Liver (tissue), 9 donors: ENCODE data around the gene CTSW. TPM values are rescaled to one million over a fixed set of nuclear protein-coding genes. Genes with fewer than 3 reads are reported as not detected.

Experiments used
- DNase-seq: peaks from one replicate; pipeline ENCODE4 v3.0.0-alpha.2; 2017; ENCODE audit warnings: low spot score
- H3K27ac ChIP-seq, 2 donors: one replicate each; pipeline ENCODE4 v1.7.0; 2013; ENCODE audit warnings: inconsistent platforms in 2 of 2, low read length in 2 of 2, control low read depth in 1 of 2, low read depth in 1 of 2, mild to moderate bottlenecking in 1 of 2
- H3K27me3 ChIP-seq, 4 donors: one replicate each; pipeline versions ENCODE4 v1.6.1 to v1.7.0; 2013; ENCODE audit warnings: low read length in 3 of 4, inconsistent platforms in 1 of 4, mild to moderate bottlenecking in 1 of 4, moderate library complexity in 1 of 4; ENCODE audit not compliant: control insufficient read depth in 4 of 4, insufficient read depth in 4 of 4
- H3K36me3 ChIP-seq, 4 donors: one replicate each; pipeline versions ENCODE4 v1.6.1 to v1.7.0; 2013; ENCODE audit warnings: low read length in 3 of 4, mild to moderate bottlenecking in 3 of 4, low read depth in 1 of 4, moderate library complexity in 1 of 4; ENCODE audit not compliant: control insufficient read depth in 4 of 4, insufficient read depth in 3 of 4
- H3K4me1 ChIP-seq, 4 donors: one replicate each; pipeline versions ENCODE4 v1.6.1 to v1.7.0; 2013; ENCODE audit warnings: low read length in 3 of 4, mild to moderate bottlenecking in 3 of 4, moderate library complexity in 1 of 4; ENCODE audit not compliant: control insufficient read depth in 4 of 4, insufficient read depth in 4 of 4
- H3K4me3 ChIP-seq, 3 donors: one replicate each; pipeline versions ENCODE4 v1.6.1 to v1.7.0; 2013; ENCODE audit warnings: low read length in 3 of 3, control low read depth in 1 of 3, low read depth in 1 of 3, mild to moderate bottlenecking in 1 of 3
- H3K9ac ChIP-seq, 2 donors: one replicate each; pipeline ENCODE4 v1.7.0; 2013; ENCODE audit warnings: low read length in 2 of 2, mild to moderate bottlenecking in 2 of 2, moderate library complexity in 2 of 2, control low read depth in 1 of 2, low read depth in 1 of 2
- H3K9me3 ChIP-seq, 4 donors: one replicate each; pipeline versions ENCODE4 v1.6.1 to v1.7.0; 2013; ENCODE audit warnings: low read length in 3 of 4; ENCODE audit not compliant: control insufficient read depth in 4 of 4
- ATF3 ChIP-seq: IDR thresholded peaks from 2 replicates; pipeline ENCODE4 v1.6.1; 2016; ENCODE audit warnings: antibody characterized with exemption
- CTCF ChIP-seq: fragments of 150-350 bp; IDR thresholded peaks from 2 replicates; pipeline ENCODE4 v1.5.1; 2017; ENCODE audit warnings: improper control_type of control experiment, low read depth, low read length; ENCODE audit not compliant: missing input control
- EGR1 ChIP-seq, 2 donors: IDR thresholded peaks; 2 replicates each; pipeline ENCODE4 v1.6.1; 2016 to 2018; ENCODE audit warnings: antibody characterized with exemption in 2 of 2, low read depth in 2 of 2
- FOXA1 ChIP-seq: IDR thresholded peaks from 2 replicates; pipeline ENCODE4 v1.6.1; 2016; ENCODE audit warnings: antibody characterized with exemption
- FOXA2 ChIP-seq: IDR thresholded peaks from 2 replicates; pipeline ENCODE4 v1.6.1; 2016; ENCODE audit warnings: antibody characterized with exemption
- GABPA ChIP-seq, 2 donors: IDR thresholded peaks in 1 of 2; conservative IDR thresholded peaks in 1 of 2; 2 replicates each; pipeline ENCODE4 v1.6.1; 2016; ENCODE audit warnings: antibody characterized with exemption in 2 of 2, mild to moderate bottlenecking in 1 of 2, moderate library complexity in 1 of 2
- HNF4A ChIP-seq, 2 donors: conservative IDR thresholded peaks; 2 replicates each; pipeline ENCODE4 v1.6.1; 2016; ENCODE audit warnings: antibody characterized with exemption in 2 of 2, mild to moderate bottlenecking in 2 of 2
- JUND ChIP-seq, 2 donors: IDR thresholded peaks; 2 replicates each; pipeline ENCODE4 v1.6.1; 2016; ENCODE audit warnings: antibody characterized with exemption in 2 of 2
- MAX ChIP-seq: IDR thresholded peaks from 2 replicates; pipeline ENCODE4 v1.6.1; 2016; ENCODE audit warnings: antibody characterized with exemption
- RAD21 ChIP-seq, 2 donors: IDR thresholded peaks; 2 replicates each; pipeline ENCODE4 v1.6.1; 2016; ENCODE audit warnings: antibody characterized with exemption in 2 of 2, mild to moderate bottlenecking in 2 of 2
- REST ChIP-seq: IDR thresholded peaks from 2 replicates; pipeline ENCODE4 v1.6.1; 2016; ENCODE audit warnings: antibody characterized with exemption, mild to moderate bottlenecking
- RXRA ChIP-seq, 2 donors: IDR thresholded peaks; 2 replicates each; pipeline ENCODE4 v1.6.1; 2017 to 2018; ENCODE audit warnings: antibody characterized with exemption in 2 of 2, mild to moderate bottlenecking in 1 of 2
- TAF1 ChIP-seq: conservative IDR thresholded peaks from 2 replicates; pipeline ENCODE4 v1.6.1; 2016; ENCODE audit warnings: antibody characterized with exemption, mild to moderate bottlenecking
- WGBS: extraction: QIAGEN DNeasy Blood & Tissue Kit; methylation state at CpG from one replicate; pipeline ENCODE4 v1.1.7; 2013; 5-methylcytosine and 5-hydroxymethylcytosine counted together
- polyA plus RNA-seq, 2 donors: library from polyadenylated mRNA; stranded (reverse) in 1 of 2; unstranded in 1 of 2; fragments of 200-250 nt in 1 of 2; fragments of >200 nt in 1 of 2; fragmentation: Nextera tagmentation in 1 of 2; extraction: Ambion mirVana in 1 of 2; gene quantifications; one replicate each; pipeline versions ENCODE4 v1.2.1 to v1.2.3, GENCODE V29; 2013 to 2015
- total RNA-seq, 2 donors: library from RNA; depleted of rRNA; stranded (reverse); fragments of >200 nt; gene quantifications; one replicate each; pipeline ENCODE4 v1.2.3, GENCODE V29; 2014
- donor health status: healthy.
- donor health status: healthy.
- donor health status: healthy.
- donor health status: healthy.
- donor health status: healthy.

The CTSW gene
- total and polyA plus RNA-seq, 4 donors, result 1.3 to 2.9 (median 2.1) TPM

GRCh38 chr11:65880844-65881421, 1.3 kb downstream of the CTSW start:
- H3K9ac ChIP-seq, result no peak overlapping the region
- H3K27me3 ChIP-seq, result no peaks in the 10 kb centered on the region
- H3K9me3 ChIP-seq, result no peaks in the 10 kb centered on the region
- H3K4me1 ChIP-seq, result peaks cover 0 to 9% (median 0%) of the 10 kb centered on the region in 4 donors
- H3K4me3 ChIP-seq, result no peak overlapping the region
- H3K36me3 ChIP-seq, result peaks cover 2 to 12% (median 3%) of the 10 kb centered on the region in 4 donors
- DNase-seq, result no peak
- TF ChIP-seq CTCF, result no peak
- TF ChIP-seq RAD21 (IDR thresholded peaks at IDR 0.05), result no peak
- no peak for TF ChIP-seq ATF3
- no peak for TF ChIP-seq EGR1 (IDR thresholded peaks at IDR 0.05; ENCODE audit: low read depth in 2 of 2)
- 76% methylated on average over 7 of the region's 7 CpGs for WGBS
- no peak overlapping the region for H3K27ac ChIP-seq

GRCh38 chr11:65882120-65883057, 2.8 kb downstream of the CTSW start:
- H3K9me3 ChIP-seq, result no peaks in the 10 kb centered on the region
- peaks cover 2 to 12% (median 3%) of the 10 kb centered on the region in 4 donors for H3K36me3 ChIP-seq
- TF ChIP-seq TAF1 (no peak), EGR1 (IDR thresholded peaks at IDR 0.05; ENCODE audit: low read depth in 2 of 2) (no peak), FOXA2 (no peak), GABPA (IDR thresholded peaks at IDR 0.05 in 1 of 2, conservative IDR thresholded peaks at IDR 0.05 in 1 of 2) (no peak), RXRA (IDR thresholded peaks at IDR 0.05) (no peak), FOXA1 (no peak), ATF3 (no peak), REST (no peak), MAX (no peak), CTCF (no peak), HNF4A (conservative IDR thresholded peaks at IDR 0.05) (no peak), RAD21 (IDR thresholded peaks at IDR 0.05) (no peak), JUND (IDR thresholded peaks at IDR 0.05) (no peak)
- H3K27ac ChIP-seq, result no peak overlapping the region
- no peak overlapping the region for H3K9ac ChIP-seq
- 92% methylated on average over 30 of the region's 30 CpGs for WGBS
- DNase-seq, result no peak
- peaks cover 0 to 11% (median 2%) of the 10 kb centered on the region in 4 donors for H3K4me1 ChIP-seq
- H3K27me3 ChIP-seq, result no peaks in the 10 kb centered on the region
- no peak overlapping the region for H3K4me3 ChIP-seq
